ENCODE data around the gene ELP1.
A peak's percentile ranks its signal among the peaks of the same experiment; 100 is the strongest.

The ELP1 gene

GRCh38 chr9:108951578-108951977 lies 17.7 kb upstream of the ELP1 start:
- H3K4me3 ChIP-seq (ENCODE audit: low read length) = no peak overlapping the region
- no peak for DNase-seq (ENCODE audit: low read depth)
- TF ChIP-seq CTCF (conservative IDR thresholded peaks at IDR 0.05; ENCODE audit: low read length) = no peak

- no peak overlapping the region for H3K4me3 ChIP-seq (ENCODE audit: low read length)
- no peak for DNase-seq (ENCODE audit: low read depth)
- no peak for TF ChIP-seq CTCF (conservative IDR thresholded peaks at IDR 0.05; ENCODE audit: low read length)
Measured at GRCh38 chr9:108950168-108950567, 16.2 kb upstream of the ELP1 start.

- DNase-seq (ENCODE audit: low read depth) = no peak
- TF ChIP-seq CTCF (conservative IDR thresholded peaks at IDR 0.05; ENCODE audit: low read length) = no peak
- no peak overlapping the region for H3K4me3 ChIP-seq (ENCODE audit: low read length)
Measured at GRCh38 chr9:108939975-108940374, 6.1 kb upstream of the ELP1 start.

DNA sequence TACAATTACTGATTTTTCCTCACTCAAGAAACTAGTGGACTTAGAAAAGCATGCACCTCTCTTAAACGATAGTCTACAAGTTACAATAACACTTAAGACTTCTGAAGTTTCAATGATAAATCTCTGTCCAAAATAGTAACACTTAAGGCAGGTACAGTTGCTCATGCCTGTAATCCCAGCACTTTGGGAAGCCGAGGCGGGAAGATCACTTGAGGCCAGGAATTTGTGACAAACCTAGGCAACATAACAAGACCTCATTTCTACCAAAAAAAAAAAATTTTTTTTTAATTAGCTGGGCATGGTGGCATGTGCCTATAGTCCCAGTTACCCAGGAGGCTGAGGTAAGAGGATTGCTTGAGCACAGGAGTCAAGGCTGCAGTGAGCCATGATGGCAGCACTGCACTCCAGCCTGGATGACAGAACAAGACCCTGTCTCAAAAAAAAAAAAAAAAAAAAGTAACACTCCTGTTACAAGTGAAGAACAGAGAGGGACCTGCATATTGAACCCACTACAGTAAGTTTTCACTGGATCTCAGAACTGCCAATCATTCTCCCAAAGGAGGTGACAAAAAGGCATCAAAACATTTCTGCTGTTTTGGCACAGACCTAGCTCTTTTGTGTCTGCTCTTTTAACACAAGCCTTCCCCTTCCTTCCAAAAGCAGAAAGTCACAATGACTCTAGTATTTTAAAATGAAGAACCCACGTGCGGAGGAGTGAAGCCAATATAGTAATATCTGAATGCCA lies 3.8 kb upstream of the ELP1 start:
- H3K4me3 ChIP-seq (ENCODE audit: low read length) = no peak overlapping the region
- TF ChIP-seq CTCF (conservative IDR thresholded peaks at IDR 0.05; ENCODE audit: low read length) = no peak
- no peak for DNase-seq (ENCODE audit: low read depth)

GRCh38 chr9:108934323-108934893 lies 484 bp upstream of the ELP1 start, which contains the start of gene ABITRAM:
ABITRAM (plus strand) TSS chr9:108934400; CDS start chr9:108934487, 87 bp downstream.
- H3K4me3 ChIP-seq (ENCODE audit: low read length) = peak within 1 kb of the TSS; percentile 99
- peak; percentile 80 for DNase-seq (ENCODE audit: low read depth)
- TF ChIP-seq CTCF (conservative IDR thresholded peaks at IDR 0.05; ENCODE audit: low read length) = no peak

DNA sequence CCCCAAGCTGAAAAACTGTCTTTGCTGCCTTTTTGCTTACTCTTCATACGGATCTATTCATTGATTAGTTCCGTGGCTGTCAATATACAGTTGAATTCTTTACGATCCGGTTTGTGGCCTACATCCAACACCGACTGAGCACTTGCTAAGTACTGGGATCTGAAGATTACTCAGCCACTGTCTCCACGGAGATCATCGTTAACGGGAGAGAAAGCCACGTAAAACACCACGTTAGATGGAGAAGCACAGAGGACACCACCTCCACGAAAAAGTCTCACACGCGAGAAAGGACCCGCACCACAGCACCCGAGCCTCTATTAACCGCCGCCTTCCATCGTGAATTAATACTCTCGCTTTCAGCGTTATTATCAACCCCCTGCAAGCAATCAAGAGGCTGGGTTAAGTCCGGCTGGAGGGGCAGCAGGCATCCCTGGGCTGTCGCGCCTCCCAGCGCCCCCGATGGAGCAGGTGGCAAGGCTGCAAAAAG lies 650 bp downstream of the ELP1 start:
- peak; percentile 26 for DNase-seq (ENCODE audit: low read depth)
- H3K4me3 ChIP-seq (ENCODE audit: low read length) = peak overlapping the region; percentile 99
- TF ChIP-seq CTCF (conservative IDR thresholded peaks at IDR 0.05; ENCODE audit: low read length) = no peak

DNA sequence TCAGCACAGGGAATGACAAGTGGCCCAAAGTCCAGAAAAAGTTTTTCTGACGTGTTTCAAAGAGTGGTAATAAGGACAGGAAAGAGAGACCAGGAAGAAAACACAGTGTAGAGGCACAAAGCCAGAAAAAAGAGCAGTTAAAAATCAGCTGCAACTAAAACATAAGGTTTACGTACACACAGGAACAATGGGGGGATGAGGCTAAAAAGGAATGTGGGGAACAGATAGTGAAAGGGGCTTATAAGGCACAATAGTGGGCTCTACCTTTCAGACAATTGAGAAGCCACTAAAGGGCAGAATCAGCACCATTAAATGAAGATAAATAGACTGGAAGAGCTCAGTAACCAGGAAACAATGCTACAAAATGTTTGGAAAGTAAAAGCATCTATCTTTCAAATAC lies 5.5 kb downstream of the ELP1 start:
- no peak for DNase-seq (ENCODE audit: low read depth)
- TF ChIP-seq CTCF (conservative IDR thresholded peaks at IDR 0.05; ENCODE audit: low read length) = no peak
- no peak overlapping the region for H3K4me3 ChIP-seq (ENCODE audit: low read length)

All from AG10803 (cell line).